Fibroblast of the aortic adventitia (primary cell): ENCODE measurements around the gene ERFE. TPM values are rescaled to one million over a fixed set of nuclear protein-coding genes. Genes with fewer than 3 reads are reported as not detected.

ENCODE experiments used
- DNase-seq: peaks from one replicate; pipeline ENCODE4 v3.0.0-alpha.2; 2010; ENCODE audit warnings: low read depth
- H3K4me3 ChIP-seq: 2 replicates; pipeline ENCODE4 v1.5.1; 2011; ENCODE audit warnings: low read depth, mild to moderate bottlenecking, control low read depth, low read length, moderate library complexity
- CTCF ChIP-seq: IDR thresholded peaks from 2 replicates; pipeline ENCODE4 v1.5.1; 2011; ENCODE audit warnings: mild to moderate bottlenecking, low read length, control low read depth, inconsistent platforms; ENCODE audit not compliant: insufficient read depth
- total RNA-seq: library from RNA; depleted of rRNA; stranded (reverse); fragments of >200 nt; gene quantifications from 2 replicates; pipeline ENCODE4 v1.2.3, GENCODE V29; 2012; ENCODE audit warnings: low replicate concordance

Gene ERFE
- total RNA-seq, 1 donor = 2.8 TPM

- TF ChIP-seq CTCF = no peak
- H3K4me3 ChIP-seq = no peak overlapping the region
- DNase-seq = no peak
Measured at GRCh38 chr2:238162846-238163441, 4.2 kb downstream of the ERFE start.

GRCh38 chr2:238163481-238164198 lies 4.9 kb downstream of the ERFE start:
- DNase-seq = no peak
- TF ChIP-seq CTCF = no peak
- peak overlapping the region; percentile 28 for H3K4me3 ChIP-seq

GRCh38 chr2:238164906-238165287 lies 6.1 kb downstream of the ERFE start:
- no peak for TF ChIP-seq CTCF
- H3K4me3 ChIP-seq = no peak overlapping the region
- no peak for DNase-seq

- no peak overlapping the region for H3K4me3 ChIP-seq
- no peak for TF ChIP-seq CTCF
- DNase-seq = no peak
Measured at GRCh38 chr2:238165288-238165921, 6.6 kb downstream of the ERFE start.

DNA sequence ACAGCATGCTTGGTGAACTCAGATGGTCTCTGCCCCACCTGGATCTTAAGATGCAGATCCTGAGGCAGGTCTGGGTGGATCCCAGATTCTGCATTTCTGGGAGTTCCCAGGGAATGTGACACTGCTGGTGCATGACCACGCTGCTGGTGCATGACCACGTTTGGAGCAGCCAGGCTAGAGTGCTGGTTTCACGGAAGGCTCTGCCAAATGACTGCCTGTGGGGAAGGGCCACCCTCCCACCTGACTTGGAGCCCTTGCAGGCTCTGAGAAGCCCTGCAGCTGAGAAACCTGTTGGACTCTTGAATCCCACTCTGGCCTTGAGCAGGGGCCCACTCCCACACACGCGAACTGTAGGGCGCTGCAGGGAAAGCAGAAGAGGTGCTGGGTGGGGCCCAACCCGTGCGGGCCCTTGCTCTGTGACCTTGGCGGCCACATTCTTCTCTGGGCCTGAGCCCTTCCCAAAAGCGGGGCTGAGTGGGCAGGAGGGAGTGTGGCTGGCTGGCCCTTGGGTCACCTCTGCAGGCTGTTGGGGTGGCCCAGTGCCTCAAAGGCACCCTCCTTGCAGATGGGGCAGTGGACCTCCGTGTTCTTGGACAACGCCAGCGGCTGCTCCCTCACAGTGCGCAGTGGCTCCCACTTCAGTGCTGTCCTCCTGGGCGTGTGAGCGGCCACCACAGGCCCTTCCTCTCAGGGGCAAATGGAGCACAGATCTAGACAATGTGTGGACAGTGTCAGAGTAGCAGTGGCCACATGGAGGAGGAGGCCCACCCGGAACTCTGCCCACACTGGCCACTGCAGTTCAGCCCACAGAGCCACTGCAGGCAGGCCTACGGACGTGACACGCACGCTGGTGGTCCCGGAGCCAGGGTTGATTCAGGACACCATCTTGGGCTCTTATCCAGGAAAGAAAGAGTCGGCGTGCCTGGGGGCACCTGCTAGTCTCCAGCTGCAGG lies 7.9 kb downstream of the ERFE start:
- no peak overlapping the region for H3K4me3 ChIP-seq
- TF ChIP-seq CTCF = no peak
- DNase-seq = no peak

DNA sequence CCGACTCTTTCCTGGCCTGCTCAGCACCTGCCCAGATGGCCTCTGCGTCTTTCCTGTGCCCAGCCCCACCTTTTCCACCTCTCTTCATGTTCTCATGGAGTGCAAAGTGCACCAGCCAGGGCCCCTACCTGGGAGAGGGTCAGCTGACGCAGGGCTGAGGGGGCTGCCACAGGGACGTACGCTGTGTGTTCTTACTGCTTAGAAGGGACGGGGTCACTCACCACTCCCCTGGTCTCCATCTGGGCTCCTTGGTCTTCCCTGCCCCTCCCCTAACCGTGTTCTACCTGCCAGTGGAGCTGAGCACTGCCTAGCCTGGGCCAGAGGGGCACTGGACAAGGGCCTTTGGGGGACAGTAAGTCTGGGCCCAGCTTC lies 8.6 kb downstream of the ERFE start:
- no peak for DNase-seq
- no peak overlapping the region for H3K4me3 ChIP-seq
- TF ChIP-seq CTCF = no peak
